ENCODE results near the gene VEPH1.
"Not testable (repeated sequence)": the region's sequence is repeated elsewhere in the genome, so short reads cannot be mapped to it uniquely, and the experiment has no call there.

The VEPH1 gene

DNA sequence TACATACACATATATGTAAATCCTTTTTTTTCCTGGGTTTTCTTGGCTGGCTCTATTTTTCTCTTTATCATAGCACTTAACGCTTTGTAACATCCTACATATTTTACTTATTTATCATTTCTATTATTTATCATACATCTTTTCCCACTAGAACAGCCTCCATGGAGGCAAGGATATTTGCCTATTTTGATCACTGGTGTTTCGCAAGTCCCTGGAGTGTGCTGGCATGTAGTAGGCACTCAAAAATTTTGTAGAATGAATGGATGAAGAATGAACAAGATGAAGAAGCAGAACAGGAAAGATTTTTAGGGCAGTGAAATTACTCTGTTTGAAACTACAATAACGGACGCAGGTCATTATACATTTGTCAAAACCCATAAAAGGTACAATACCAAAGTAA is 149.6 kb downstream of the VEPH1 start:
- no peak overlapping the region for H3K4me3 ChIP-seq (ENCODE audit: low read depth, low read length)
- TF ChIP-seq, protein P1, sequence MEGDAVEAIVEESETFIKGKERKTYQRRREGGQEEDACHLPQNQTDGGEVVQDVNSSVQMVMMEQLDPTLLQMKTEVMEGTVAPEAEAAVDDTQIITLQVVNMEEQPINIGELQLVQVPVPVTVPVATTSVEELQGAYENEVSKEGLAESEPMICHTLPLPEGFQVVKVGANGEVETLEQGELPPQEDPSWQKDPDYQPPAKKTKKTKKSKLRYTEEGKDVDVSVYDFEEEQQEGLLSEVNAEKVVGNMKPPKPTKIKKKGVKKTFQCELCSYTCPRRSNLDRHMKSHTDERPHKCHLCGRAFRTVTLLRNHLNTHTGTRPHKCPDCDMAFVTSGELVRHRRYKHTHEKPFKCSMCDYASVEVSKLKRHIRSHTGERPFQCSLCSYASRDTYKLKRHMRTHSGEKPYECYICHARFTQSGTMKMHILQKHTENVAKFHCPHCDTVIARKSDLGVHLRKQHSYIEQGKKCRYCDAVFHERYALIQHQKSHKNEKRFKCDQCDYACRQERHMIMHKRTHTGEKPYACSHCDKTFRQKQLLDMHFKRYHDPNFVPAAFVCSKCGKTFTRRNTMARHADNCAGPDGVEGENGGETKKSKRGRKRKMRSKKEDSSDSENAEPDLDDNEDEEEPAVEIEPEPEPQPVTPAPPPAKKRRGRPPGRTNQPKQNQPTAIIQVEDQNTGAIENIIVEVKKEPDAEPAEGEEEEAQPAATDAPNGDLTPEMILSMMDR (IDR thresholded peaks at IDR 0.05; ENCODE audit: insufficient read depth, low read depth, low read length, missing control alignments) = no peak
- DNase-seq (ENCODE audit: low read depth) = no peak

DNA sequence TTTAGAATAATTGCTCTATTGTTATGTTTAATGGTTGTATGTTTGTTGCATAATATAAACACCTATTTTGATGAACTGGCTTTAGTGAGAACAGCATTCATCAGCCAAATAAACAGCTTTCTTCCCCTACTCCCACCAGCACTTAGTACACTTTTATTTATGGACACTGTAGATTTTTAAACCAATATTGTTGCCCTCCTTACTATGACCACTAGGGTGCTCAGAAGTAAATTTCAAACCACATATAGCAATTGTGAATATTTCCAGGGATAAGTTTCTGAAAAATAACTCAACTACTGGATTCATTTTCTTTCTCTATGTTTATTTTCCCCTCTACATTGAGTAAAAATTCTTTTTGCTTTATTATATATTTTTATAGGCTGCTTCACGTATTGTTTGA is 151.2 kb downstream of the VEPH1 start:
- no peak for DNase-seq (ENCODE audit: low read depth)
- TF ChIP-seq, protein P1 (IDR thresholded peaks at IDR 0.05; ENCODE audit: insufficient read depth, low read depth, low read length, missing control alignments) = peak; percentile 17
- no peak overlapping the region for H3K4me3 ChIP-seq (ENCODE audit: low read depth, low read length)

DNA sequence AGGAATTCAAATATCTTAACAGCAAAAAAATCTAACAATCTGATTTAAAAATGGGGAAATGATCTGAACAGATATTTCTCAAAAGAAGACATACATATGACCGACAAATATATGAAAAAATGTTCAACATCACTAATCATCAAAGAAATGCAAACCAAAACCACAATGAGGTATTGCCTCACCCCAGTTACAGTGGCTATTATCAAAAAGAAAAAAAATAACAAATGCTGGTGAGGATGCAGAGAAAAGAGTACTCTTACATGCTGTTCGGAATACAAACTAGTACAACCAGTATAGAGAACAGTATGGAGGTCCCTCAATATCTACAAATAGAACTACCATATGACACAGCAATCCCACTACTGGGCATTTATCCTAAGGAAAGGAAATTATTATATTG is 152.6 kb downstream of the VEPH1 start:
- not testable (repeated sequence) for DNase-seq (ENCODE audit: low read depth); H3K4me3 ChIP-seq (ENCODE audit: low read depth, low read length)

DNA sequence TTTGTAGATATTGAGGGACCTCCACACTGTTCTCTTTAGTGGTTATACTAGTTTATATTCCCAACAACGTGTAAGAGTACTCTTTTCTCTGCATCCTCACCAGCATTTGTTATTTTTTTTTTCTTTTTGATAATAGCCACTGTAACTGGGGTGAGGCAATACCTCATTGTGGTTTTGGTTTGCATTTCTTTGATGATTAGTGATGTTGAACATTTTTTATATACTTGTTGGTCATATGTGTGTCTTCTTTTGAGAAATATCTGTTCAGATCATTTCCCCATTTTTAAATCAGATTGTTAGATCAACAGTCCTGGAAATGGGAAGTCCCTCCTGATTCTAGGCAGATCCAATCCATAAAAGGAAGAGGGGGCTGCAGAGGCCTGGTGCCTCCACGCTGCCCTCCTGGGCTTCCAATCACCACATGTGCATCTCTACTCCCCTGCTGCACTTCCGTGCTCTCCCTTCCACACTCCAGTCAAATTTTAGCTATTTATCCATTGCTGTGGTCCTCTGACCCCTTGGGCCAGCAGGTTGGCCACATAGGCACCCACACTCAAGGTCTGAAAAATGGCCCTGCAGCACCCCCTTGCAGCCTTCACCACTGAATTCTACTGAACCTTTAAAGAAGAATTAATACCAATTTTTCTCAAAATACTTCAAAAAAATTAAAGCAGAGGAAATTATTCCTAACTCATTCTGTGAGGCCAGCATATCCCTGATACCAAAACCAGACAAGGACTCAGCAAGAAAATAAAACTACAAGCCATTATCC is 154.7 kb downstream of the VEPH1 start:
- DNase-seq (ENCODE audit: low read depth); H3K4me3 ChIP-seq (ENCODE audit: low read depth, low read length): not testable (repeated sequence)

DNA sequence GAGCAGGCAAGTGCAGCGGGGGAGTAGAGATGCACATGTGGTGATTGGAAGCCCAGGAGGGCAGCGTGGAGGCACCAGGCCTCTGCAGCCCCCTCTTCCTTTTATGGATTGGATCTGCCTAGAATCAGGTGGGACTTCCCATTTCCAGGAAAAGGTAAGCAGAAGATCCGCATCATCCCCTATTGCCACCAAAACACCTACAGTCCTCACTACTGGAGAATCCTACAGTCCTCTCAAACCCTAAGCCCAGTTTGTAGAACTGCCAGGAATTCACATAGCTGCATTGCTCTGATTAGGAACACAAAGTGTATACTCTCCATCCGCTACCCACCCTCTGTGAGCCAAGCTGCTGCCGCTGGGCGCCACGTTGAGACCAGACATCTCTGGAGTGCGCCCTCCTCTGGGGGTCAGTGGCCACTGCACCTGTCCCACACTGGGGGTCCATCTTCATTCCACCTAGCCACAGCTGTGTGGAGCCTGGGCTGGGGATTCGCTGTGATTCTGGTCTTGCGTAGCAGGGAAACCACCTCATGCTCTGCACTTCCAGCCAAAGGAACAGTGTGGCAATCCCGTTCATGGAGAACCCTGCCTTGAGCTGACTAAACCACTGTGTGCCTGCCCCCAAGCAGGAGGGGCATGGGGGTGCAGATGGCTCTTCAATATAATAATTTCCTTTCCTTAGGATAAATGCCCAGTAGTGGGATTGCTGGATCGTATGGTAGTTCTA is 155.5 kb downstream of the VEPH1 start:
- H3K4me3 ChIP-seq (ENCODE audit: low read depth, low read length) = no peak overlapping the region
- TF ChIP-seq, protein P1 (IDR thresholded peaks at IDR 0.05; ENCODE audit: insufficient read depth, low read depth, low read length, missing control alignments) = peak; percentile 34
- DNase-seq (ENCODE audit: low read depth) = no peak

DNA sequence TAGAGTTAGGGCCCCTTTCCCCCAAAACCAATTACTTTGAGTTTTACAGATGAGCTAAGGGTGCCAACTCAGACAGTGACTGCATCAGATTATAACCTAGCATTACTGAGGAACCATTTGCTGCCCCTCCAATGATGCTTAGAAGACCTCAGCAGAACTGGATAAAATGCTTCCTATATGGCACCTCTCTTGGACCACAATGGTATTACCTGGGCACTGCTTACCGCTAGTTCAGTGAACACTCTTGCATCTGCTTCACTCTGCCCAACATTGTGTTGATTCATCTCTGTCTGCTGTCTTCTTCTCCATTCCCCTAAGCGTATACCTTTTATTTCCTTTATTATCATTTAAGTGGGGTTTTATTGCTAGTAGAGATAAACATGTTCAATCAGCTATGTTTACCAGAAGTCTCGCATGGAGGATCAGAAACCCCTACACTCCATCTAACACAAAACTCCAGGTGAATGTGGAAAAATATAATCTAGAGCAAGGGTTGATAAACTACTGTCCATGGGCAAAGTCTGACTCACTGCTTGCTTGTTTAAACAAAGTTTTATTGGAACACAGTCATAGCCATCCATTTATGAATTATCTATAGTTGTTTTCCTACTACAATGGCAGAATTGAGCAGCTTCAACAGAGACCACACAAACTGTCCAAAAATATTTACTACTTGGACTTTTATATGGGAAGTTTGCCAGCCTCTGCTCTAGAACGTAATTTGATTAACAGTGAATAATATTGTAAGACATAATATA is 166.8 kb downstream of the VEPH1 start:
- DNase-seq (ENCODE audit: low read depth) = no peak
- TF ChIP-seq, protein P1 (IDR thresholded peaks at IDR 0.05; ENCODE audit: insufficient read depth, low read depth, low read length, missing control alignments) = no peak
- H3K4me3 ChIP-seq (ENCODE audit: low read depth, low read length) = no peak overlapping the region

DNA sequence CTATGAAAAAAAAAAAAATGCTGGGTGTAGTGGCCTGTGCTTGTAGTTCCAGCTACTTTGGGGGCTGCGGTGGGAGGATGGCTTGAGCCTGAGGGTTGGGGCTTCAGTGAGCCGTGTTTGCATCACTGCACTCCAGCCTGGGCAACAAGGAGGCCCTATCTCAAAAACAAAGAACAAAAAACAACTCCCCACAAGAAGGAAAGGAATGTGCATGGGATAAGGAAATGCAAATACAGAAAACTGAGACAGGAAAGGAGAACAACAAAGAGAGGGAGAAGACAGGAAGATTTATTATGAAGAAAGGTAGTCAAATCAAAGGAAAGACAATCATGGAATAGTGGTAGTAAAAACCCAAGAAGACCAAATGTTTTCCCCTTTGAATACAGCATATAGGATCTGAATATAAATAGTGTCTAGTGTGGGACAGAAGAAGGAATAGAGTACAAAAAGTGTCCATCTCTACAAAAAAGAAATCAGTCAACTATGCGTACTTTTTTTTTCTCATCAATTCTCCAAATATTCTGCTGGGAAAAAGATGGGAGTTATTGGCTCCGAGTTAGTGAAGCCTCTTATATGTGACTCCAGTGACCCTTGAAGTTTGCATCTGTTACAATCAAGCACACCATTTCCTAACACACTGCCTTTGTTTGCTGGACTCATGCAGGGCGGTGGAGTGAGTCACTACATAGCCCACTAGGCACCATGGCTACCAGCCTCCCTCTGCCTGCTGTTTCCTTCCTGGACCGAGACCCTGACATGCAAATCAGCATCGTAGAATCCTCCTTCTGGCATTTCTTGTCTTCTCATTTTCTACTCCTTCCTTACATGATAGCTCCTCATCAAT is 167.8 kb downstream of the VEPH1 start:
- DNase-seq (ENCODE audit: low read depth) = no peak

More for the DNA sequence above, 167.8 kb downstream of the VEPH1 start:
- TF ChIP-seq, protein P1 (IDR thresholded peaks at IDR 0.05; ENCODE audit: insufficient read depth, low read depth, low read length, missing control alignments) = no peak
- no peak overlapping the region for H3K4me3 ChIP-seq (ENCODE audit: low read depth, low read length)
